B cell (primary cell): ENCODE measurements around the gene HOXA10. TPM values are rescaled to one million over a fixed set of nuclear protein-coding genes. Genes with fewer than 3 reads are reported as not detected.

Source experiments
- ATAC-seq: fragments of 200-7000 bp; cut with Tn5 transposase; one replicate; pipeline ENCODE4 v1.10.0; 2021; ENCODE audit warnings: low read depth, mild to moderate bottlenecking, moderate number of reproducible peaks, moderate library complexity
- CTCF ChIA-PET: fragments of 350-600 bp; sonication (Branson Sonifier 250); formaldehyde crosslinking; loops from one replicate; lab custom pipeline; 2021; ENCODE audit warnings: antibody characterized with exemption, inconsistent platforms; lab: Charles Lee
- POLR2A ChIA-PET: fragments of 350-600 bp; sonication (Branson Sonifier 250); formaldehyde crosslinking; loops from one replicate; lab custom pipeline; 2021; ENCODE audit warnings: antibody characterized with exemption; lab: Charles Lee
- DNase-seq: peaks from one replicate; pipeline ENCODE4 v3.0.0; 2013
- H2AFZ ChIP-seq: 2 replicates; pipeline ENCODE4 v1.6.1; 2012; ENCODE audit warnings: mild to moderate bottlenecking, low read depth, low read length; ENCODE audit not compliant: insufficient read depth, poor library complexity, severe bottlenecking
- H3K27ac ChIP-seq, 2 donors: 1 replicate in 1 of 2; 2 replicates in 1 of 2; pipeline ENCODE4 v1.5.1; 2012 to 2013; ENCODE audit warnings: low read length in 2 of 2, mild to moderate bottlenecking in 2 of 2, moderate library complexity in 1 of 2
- H3K27me3 ChIP-seq, 4 experiments: fragments of 200-600 bp in 1 of 4; sonication (generic) in 1 of 4; replicated peaks in 1 of 4; 1 replicate in 2 of 4; 2 replicates in 2 of 4; pipeline versions ENCODE4 v1.6.1 to v1.7.0; 2013 to 2016; ENCODE audit warnings: low read length in 3 of 4, mild to moderate bottlenecking in 2 of 4, mixed read lengths in 1 of 4, moderate library complexity in 1 of 4; ENCODE audit not compliant: insufficient read depth in 4 of 4, control insufficient read depth in 3 of 4; ENCODE audit errors: control extremely low read depth in 1 of 4
- H3K36me3 ChIP-seq, 2 experiments: replicated peaks in 1 of 2; 1 replicate in 1 of 2; 2 replicates in 1 of 2; pipeline versions ENCODE4 v1.6.1 to v1.7.1; 2013; ENCODE audit warnings: low read length in 1 of 2; ENCODE audit not compliant: insufficient read depth in 2 of 2, control insufficient read depth in 1 of 2; ENCODE audit errors: control extremely low read depth in 1 of 2, extremely low read depth in 1 of 2
- H3K4me1 ChIP-seq, 2 donors: fragments of 200-600 bp in 1 of 2; sonication (generic) in 1 of 2; 1 replicate in 1 of 2; 2 replicates in 1 of 2; pipeline versions ENCODE4 v1.5.1 to v1.6.1; 2013 to 2017; ENCODE audit warnings: low read length in 2 of 2; ENCODE audit not compliant: control insufficient read depth in 2 of 2, insufficient read depth in 2 of 2
- H3K4me2 ChIP-seq: replicated peaks from 2 replicates; pipeline ENCODE3; 2012; ENCODE audit warnings: mild to moderate bottlenecking, low read depth, low read length; ENCODE audit not compliant: poor library complexity, severe bottlenecking
- H3K4me3 ChIP-seq, 5 experiments: fragments of 200-600 bp in 1 of 5; sonication (generic) in 1 of 5; 1 replicate in 3 of 5; 2 replicates in 2 of 5; pipeline versions ENCODE4 v1.5.1 to v1.7.0; 2011 to 2016; ENCODE audit warnings: low read length in 4 of 5, mild to moderate bottlenecking in 4 of 5, low read depth in 2 of 5, control low read depth in 1 of 5, moderate library complexity in 1 of 5; ENCODE audit not compliant: insufficient read depth in 1 of 5; ENCODE audit errors: control extremely low read depth in 1 of 5, extremely low read depth in 1 of 5
- H3K79me2 ChIP-seq: fragments of 200-600 bp; sonication (generic); one replicate; pipeline ENCODE4 v1.6.0; 2016; ENCODE audit warnings: low read length; ENCODE audit not compliant: control insufficient read depth, insufficient read depth
- H3K9ac ChIP-seq: fragments of 200-600 bp; sonication (generic); 2 replicates; pipeline ENCODE4 v1.6.1; 2017; ENCODE audit warnings: mild to moderate bottlenecking, low read length, moderate library complexity
- H3K9me3 ChIP-seq, 3 donors: one replicate each; pipeline versions ENCODE4 v1.6.1 to v1.7.1; 2013; ENCODE audit warnings: low read length in 2 of 3; ENCODE audit not compliant: control insufficient read depth in 2 of 3, insufficient read depth in 1 of 3; ENCODE audit errors: control extremely low read depth in 1 of 3
- H4K20me1 ChIP-seq: 2 replicates; pipeline ENCODE4 v1.6.0; 2012; ENCODE audit warnings: mild to moderate bottlenecking, low read length; ENCODE audit not compliant: insufficient read depth, control insufficient read depth, poor library complexity, severe bottlenecking
- H3K27ac Mint-ChIP-seq: one replicate; pipeline ENCODE4 v1.8.0; 2021; ENCODE audit warnings: mixed read lengths
- H3K27me3 Mint-ChIP-seq: one replicate; pipeline ENCODE4 v1.8.0; 2021; ENCODE audit warnings: mixed read lengths
- H3K4me1 Mint-ChIP-seq: one replicate; pipeline ENCODE4 v1.8.0; 2021; ENCODE audit warnings: mixed read lengths
- H3K4me3 Mint-ChIP-seq: one replicate; pipeline ENCODE4 v1.8.0; 2021; ENCODE audit warnings: mixed read lengths
- H3K9me3 Mint-ChIP-seq: one replicate; pipeline ENCODE4 v1.8.0; 2022; ENCODE audit warnings: mixed read lengths; ENCODE audit not compliant: insufficient read depth
- CTCF ChIP-seq: fragments of 200-600 bp; IDR thresholded peaks from one replicate; pipeline ENCODE4 v1.8.0; 2022; ENCODE audit warnings: antibody characterized with exemption, mild to moderate bottlenecking
- EZH2 ChIP-seq: IDR thresholded peaks from 2 replicates; pipeline ENCODE4 v1.6.1; 2012; ENCODE audit warnings: borderline replicate concordance, low read depth, mild to moderate bottlenecking, moderate library complexity, low read length; ENCODE audit not compliant: insufficient read depth, poor library complexity, severe bottlenecking
- WGBS: methylation state at CpG from one replicate; pipeline ENCODE4 v1.1.5; 2013; ENCODE audit warnings: missing lambda C conversion rate; ENCODE audit not compliant: insufficient coverage; 5-methylcytosine and 5-hydroxymethylcytosine counted together
- intact Hi-C: fragments of 100-400 bp; cut with micrococcal nuclease; formaldehyde crosslinking; loops from one replicate; pipeline ENCODE4 v1.10.0; 2022
- polyA plus RNA-seq: library from polyadenylated mRNA; depleted of rRNA; stranded (reverse); fragments of >200 nt; gene quantifications from 2 replicates; pipeline ENCODE4 v1.2.3, GENCODE V29; 2012
- total RNA-seq, 2 donors: library from RNA; stranded (reverse); fragments of 120-200 nt in 1 of 2; gene quantifications; 1 replicate in 1 of 2; 2 replicates in 1 of 2; pipeline versions ENCODE4 v1.2.3 to v1.2.4, GENCODE V29; 2013 to 2022

HOXA10 gene
- total and polyA plus RNA-seq, 2 donors (not counting 1 experiment from before 2014, with no cell fraction given), result not detected

GRCh38 chr7:27211084-27211446 lies 36.9 kb upstream of the HOXA10 start:
- POLR2A ChIA-PET, result no interaction called here
- H3K27ac Mint-ChIP-seq, result no peak overlapping the region
- TF ChIP-seq EZH2, result no peak
- no peak for TF ChIP-seq CTCF

GRCh38 chr7:27210441-27211083 lies 36.4 kb upstream of the HOXA10 start:
- Histone ChIP-seq H2AFZ (peak overlapping the region; percentile 45), H3K79me2 (no peaks in the 10 kb centered on the region), H3K36me3 (no peaks in the 10 kb centered on the region), H3K4me1 (peaks cover 21 to 31% of the 10 kb centered on the region in 2 donors), H3K4me2 (peak overlapping the region; percentile 57), H3K27me3 (peaks cover 0 to 95% (median 82%) of the 10 kb centered on the region in 4 experiments), H3K4me3 (peak overlapping the region in 3 of 5 experiments; percentile 17 to 24 (median 20)), H4K20me1 (no peaks in the 10 kb centered on the region), H3K9ac (peak overlapping the region; percentile 19), H3K27ac (no peak overlapping the region), H3K9me3 (peaks cover 1 to 28% (median 4%) of the 10 kb centered on the region in 3 donors)
- no peak for TF ChIP-seq EZH2
- peak; percentile 84 for TF ChIP-seq CTCF
- no peak overlapping the region for H3K27ac Mint-ChIP-seq
- H3K9me3 Mint-ChIP-seq, result no peaks in the 10 kb centered on the region
- peaks cover 21% of the 10 kb centered on the region for H3K4me1 Mint-ChIP-seq
- POLR2A ChIA-PET, result no interaction called here
- ATAC-seq (peak; percentile 73), DNase-seq (peak; percentile 70)
- CTCF ChIA-PET, result interaction anchor here (0.6 to 3.8 kb wide), 20 partner anchors 8 to 1318 kb away, joined by 3 to 35 read pairs (median 3); no protein-coding TSS in a partner anchor
- 8% methylated on average over 31 of the region's 32 CpGs for WGBS
- intact Hi-C loops, result loop anchor here (1.0 to 5.0 kb wide), 4 partner anchors 40 to 711 kb away; no protein-coding TSS in a partner anchor
- peak overlapping the region; percentile 51 for H3K4me3 Mint-ChIP-seq
- H3K27me3 Mint-ChIP-seq, result peaks cover 86% of the 10 kb centered on the region

More at GRCh38 chr7:27211084-27211446, 36.9 kb upstream of the HOXA10 start:
- H2AFZ ChIP-seq, result no peak overlapping the region
- ATAC-seq (no peak), DNase-seq (peak; percentile 17)
- H3K27me3 ChIP-seq, result peaks cover 0 to 95% (median 78%) of the 10 kb centered on the region in 4 experiments
- H3K4me2 ChIP-seq, result no peak overlapping the region
- no peak overlapping the region for H3K4me3 ChIP-seq
- H3K9ac ChIP-seq, result no peak overlapping the region
- H3K79me2 ChIP-seq, result no peaks in the 10 kb centered on the region
- Mint-ChIP-seq H3K4me3 (no peak overlapping the region), H3K9me3 (no peaks in the 10 kb centered on the region), H3K4me1 (peaks cover 17% of the 10 kb centered on the region), H3K27me3 (peaks cover 86% of the 10 kb centered on the region)
- no peaks in the 10 kb centered on the region for H3K36me3 ChIP-seq
- CTCF ChIA-PET, result interaction anchor here (0.6 to 3.8 kb wide), 20 partner anchors 7 to 1319 kb away, joined by 3 to 35 read pairs (median 3); no protein-coding TSS in a partner anchor
- H3K4me1 ChIP-seq, result peaks cover 17 to 26% of the 10 kb centered on the region in 2 donors
- no peak overlapping the region for H3K27ac ChIP-seq
- no CpG with 5 or more reads among the region's 1 CpG for WGBS
- intact Hi-C loops, result loop anchor here (2.0 to 5.0 kb wide), 3 partner anchors 40 to 561 kb away; no protein-coding TSS in a partner anchor
- H3K9me3 ChIP-seq, result peaks cover 0 to 23% (median 1%) of the 10 kb centered on the region in 3 donors
- H4K20me1 ChIP-seq, result no peaks in the 10 kb centered on the region
